Activated T-cell treated with anti-CD3 and anti-CD28 coated beads, Interleukin-2, amount 50 U/mL, for 48 hours (primary cell): ENCODE data around the gene TGDS.
"Not testable (repeated sequence)": the region's sequence is repeated elsewhere in the genome, so short reads cannot be mapped to it uniquely, and the experiment has no call there.

Source experiments
- DNase-seq, 2 experiments: peaks; one replicate each; pipeline ENCODE4 v3.0.0-alpha.2; 2020

Gene TGDS, protein sequence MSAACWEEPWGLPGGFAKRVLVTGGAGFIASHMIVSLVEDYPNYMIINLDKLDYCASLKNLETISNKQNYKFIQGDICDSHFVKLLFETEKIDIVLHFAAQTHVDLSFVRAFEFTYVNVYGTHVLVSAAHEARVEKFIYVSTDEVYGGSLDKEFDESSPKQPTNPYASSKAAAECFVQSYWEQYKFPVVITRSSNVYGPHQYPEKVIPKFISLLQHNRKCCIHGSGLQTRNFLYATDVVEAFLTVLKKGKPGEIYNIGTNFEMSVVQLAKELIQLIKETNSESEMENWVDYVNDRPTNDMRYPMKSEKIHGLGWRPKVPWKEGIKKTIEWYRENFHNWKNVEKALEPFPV

DNA sequence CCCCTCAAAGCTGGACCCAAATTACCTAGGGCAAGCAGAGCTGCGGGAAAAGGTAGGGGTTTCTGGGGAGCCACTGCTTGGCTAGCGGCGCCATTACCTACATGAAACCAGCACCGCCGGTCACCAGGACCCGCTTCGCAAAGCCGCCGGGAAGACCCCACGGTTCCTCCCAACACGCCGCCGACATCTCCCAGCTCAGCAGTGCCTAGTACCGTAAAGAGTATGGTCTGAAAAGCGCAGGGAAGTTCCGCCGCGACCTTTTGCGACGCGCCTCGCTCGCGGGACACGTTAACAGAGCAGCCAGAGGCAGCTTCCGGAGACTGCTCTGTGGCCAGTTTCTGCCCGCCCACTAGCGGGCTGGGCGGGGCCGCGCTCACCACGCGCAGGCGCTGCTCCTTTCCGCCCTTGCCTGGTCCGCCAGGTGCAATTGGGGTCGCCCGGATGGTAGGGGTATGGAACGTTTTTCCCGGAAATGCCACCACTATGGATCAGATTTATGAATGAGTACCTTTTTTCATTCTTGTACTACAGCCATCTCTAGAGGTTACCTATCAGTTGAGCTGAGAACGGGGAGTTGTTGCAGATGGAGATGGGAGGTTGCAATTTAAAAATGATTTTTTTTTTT lies at the start of gene TGDS:
TSS of gene TGDS (minus strand) at position 203 of the 625 bp plus-strand sequence. CDS start at position 187, 16 bp downstream.
- DNase-seq: peak; percentile 89 to 93

DNA sequence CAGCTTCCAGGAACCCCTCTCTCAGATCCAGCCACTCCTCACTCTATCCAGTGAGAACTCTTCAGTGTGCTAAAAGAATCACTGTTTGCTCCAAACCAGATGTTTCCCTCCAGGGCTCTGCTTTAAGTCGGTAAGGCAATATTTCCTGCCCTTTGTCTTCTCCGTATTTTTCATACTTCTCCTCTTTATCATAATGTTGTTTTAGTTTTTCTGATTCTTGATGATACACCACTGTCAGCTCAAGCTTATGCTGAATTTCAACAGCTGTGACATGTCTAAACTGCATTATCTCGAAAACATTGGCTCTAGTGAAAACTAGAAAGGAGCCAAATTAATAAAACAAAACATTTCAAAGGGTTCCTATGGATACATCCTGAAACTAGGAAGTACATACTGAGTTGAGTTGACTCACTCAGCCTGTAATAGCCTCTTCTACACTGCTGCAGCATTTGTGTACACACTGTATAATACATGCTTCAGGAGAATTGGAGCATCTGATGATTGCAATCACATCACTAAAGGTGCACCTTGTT lies 45.5 kb upstream of the TGDS start:
- no peak for DNase-seq

DNA sequence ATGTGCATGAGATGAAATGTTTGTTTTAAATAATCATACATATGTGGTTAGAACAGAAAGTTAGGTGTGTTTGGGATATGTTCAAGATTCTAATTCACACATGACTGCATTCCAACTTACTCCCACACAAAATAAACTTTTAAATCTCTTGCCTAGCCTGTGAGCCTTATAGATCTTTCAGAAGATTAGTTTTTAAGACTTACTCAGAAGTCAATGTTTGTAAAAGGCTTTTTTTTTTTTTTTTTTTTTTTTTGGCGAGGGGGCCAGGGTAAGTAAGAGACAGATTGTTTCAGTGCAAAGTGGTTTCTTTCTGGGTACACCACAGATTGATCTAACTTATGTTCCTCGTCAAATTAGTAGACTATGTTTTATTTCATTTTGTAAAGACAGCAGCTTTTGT lies 44.8 kb upstream of the TGDS start:
- DNase-seq: no peak

DNA sequence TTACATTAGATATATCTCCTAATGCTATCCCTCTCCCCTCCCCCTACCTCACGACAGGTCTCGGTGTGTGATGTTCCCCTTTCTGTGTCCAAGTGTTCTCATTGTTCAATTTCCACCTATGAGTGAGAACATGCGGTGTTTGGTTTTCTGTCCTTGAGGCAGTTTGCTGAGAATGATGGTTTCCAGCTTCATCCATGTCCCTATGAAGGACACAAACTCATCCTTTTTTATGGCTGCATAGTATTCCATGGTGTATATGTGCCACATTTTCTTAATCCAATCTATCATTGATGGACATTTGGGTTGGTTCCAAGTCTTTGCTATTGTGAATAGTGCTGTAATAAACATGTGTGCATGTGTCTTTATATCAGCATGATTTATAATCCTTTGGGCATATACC lies 41.7 kb upstream of the TGDS start:
- DNase-seq: not testable (repeated sequence)

DNA sequence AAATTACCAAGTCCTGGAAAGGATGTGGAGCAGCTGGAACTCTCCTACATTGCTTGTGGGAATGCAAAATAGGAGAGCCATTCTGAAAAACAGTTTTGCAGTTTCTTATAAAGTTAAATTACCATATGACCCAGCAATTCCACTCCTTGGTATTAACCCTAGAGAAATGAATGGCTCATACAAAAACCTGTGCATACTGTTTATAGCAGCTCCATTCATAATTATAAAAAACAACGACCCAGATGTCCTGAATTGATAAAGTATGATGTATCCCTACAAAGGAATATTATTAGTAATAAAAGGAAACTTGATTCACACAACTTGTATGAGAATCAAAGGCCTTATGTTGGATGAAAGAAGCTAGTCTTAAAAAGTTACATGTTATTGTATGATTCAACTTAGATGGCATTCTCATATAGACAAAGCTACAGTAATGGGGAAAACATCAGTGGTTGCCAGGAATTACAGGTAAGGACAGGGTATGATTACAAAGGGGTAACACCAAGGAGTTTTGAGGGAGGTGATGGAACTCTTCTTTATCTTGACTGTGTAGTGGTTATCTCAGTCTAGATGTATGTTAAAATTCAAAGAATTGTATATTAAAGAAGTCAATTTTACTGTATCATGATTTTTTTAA lies 41.1 kb upstream of the TGDS start:
- DNase-seq: no peak

DNA sequence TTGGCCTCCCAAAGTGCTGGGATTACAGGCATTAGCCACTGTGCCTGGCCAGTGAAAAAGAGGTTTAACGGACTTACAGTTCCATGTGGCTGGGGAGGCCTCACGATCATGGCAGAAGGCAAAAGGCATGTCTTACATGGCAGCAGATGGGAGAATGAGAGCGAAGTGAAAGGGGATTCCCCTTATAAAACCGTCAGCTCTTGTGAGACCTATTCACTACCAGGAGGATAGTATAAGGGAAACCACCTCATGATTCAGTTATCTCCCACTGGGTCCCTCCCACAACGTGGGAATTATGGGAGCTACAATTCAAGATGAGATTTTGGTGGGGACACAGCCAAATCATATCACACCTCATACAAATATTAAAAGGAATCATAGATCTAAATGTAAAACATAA lies 40.1 kb upstream of the TGDS start:
- DNase-seq: not testable (repeated sequence)

DNA sequence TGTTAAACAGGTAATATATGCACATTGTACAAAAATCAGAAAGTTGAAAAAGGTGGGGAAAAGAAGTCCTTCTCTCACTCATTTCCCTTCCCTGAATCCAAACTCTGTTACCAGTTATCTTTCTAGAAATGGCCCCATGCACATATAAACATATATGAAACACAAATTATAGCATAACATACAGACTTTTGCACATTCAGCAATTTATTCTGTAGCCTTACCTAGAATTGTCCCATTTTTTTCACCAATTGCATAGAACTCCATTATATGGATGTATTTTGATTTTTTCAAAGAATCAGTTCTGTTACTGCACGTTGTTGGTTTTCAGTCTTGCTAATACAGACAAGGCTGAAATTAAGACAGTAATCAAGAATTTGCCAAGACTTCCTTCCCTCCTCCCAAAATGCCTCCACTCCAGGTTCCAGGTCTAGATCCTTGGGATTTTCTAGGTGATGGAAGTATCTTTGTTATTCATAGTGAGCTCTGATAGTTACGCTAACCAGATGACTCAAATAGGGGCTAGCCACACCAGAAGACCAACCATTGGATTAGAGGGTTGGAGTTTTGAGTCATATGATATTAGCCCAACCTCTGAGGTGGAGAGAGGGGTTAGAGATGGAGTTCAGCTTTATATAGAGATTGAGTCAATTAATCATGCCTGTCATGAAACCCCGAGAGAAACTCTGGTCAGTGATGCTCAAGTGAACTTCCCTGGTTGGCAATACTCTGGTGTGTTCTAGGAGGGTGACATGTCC lies 36.5 kb upstream of the TGDS start:
- DNase-seq: no peak

DNA sequence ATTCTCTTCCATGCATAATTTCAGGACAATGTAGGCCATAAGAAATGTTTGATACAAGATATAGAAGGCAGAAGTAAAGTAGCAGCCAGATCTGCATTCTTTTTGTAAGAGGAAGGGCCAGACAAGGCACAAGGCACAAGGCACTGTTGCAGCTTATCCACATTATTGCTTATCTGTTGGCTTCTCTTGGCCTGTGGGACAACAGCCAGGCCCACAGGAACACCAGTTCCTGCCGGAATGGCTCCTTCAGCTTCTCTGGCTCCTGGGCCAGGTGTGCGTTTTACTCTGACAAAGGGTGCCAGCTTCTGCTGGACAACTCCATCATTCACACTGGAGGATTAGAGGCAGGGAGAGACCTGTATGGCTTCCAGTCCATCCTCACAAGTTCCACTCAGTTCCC lies 34.9 kb upstream of the TGDS start:
- no peak for DNase-seq

DNA sequence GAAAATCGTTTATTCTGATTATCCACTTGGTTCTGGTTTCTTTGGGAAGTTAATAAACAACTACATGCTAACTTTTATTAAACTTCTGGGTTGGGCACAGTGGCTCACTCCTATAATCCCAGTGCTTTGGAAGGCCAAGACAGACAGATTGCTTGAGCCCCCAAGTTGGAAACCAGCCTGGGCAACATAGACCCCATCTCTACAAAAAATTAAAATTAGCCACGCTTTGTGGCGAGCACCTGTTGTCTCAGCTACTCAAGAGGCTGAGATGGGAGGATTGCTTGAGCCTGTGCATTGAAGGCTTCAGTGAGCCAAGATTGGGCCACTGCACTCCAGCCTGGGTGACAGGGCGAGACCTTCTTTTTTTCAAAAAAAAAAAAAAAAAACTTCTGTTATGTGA lies 27.4 kb upstream of the TGDS start:
- DNase-seq: no peak

DNA sequence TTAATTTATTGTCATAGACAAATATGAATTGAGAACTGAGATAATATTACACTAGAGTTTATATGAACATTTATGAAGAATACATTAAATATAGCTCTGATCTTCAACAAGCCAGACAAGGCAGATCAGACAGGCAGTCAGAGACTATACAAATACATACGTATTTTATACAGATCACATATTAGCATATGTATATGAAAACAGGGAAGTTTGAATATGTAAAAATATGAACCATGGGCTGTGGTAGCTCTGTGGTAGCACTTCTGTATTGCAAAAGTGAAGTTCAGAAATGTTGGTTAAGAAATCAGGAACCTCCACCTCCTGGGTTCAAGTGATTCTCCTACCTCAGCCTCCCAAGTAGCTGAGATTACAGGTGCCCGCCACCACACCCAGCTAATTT lies 26.4 kb upstream of the TGDS start:
- no peak for DNase-seq

DNA sequence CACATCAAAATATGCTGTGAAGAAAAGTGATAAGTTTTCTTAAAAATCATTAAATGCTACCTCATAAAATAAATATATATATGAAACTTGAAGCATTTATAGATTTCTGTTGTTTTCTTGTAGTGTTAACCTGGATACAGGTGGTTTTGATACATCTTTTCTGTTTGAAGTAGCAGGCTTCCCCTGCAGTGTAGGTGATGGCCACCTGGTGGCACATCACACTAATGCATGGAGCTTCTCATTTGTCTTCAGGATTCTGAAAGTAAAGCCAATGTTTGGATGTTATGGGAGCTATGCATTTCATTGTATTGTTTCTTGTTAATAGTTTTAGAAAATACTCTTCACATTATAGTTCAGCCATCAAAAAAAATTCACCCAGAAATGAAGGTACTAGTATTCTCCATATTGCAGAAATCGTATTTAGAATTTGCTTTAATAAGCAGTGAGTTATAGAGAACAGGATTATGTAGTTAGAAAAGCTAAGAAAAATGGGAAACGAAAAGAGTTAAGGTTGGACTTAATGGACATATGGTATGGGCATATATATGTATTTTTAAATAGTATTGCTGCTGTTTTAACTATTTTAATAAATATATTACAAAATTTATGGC lies 24.4 kb upstream of the TGDS start:
- peak in 1 of 2 experiments; percentile 42 for DNase-seq

DNA sequence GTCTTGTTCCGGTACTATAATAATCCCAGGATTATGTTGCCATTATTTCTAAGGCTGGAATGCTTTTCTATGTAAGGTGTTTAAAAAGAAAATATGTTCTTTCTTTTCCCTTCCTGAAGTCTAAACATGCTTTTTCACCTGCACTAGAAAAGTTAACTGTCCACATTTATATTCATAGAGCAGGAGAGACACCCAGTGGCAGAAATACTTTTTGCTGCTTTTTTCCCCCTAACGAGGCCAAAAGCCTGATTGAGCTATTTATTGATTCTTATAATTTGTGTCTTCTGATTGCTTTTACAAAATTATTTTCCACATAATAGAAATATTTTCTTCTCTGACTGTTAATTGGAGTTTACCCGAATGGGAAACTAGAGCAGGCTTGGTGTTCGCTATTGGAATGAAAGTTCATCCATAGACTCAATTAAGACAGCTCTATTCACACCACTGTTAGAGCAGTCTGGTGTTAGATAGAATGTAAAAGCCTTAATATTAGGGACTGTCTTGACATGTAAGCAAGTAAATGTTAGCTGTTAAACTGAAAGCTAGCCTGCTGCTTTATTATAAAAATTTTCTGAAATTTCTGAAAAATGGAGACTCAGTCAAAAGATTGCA lies 21.5 kb upstream of the TGDS start:
- DNase-seq: no peak

DNA sequence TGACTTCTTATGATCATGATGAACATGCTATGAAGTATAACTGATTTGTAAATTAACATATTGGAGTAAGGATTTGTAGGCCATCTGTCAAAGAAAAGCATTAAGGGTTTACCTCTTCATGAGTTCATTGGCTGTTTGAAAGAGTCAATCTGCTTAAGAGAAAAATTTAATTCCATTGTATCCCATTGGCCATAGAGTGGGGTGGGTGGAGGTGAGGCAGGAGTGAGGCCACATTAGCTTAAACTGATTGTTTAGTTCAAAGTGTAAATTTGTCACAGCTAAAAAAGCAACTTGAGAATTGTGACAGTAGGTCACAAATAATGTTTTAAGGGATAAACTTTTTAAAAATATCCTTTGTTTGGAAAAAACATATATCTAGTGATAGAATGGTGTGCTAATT lies 17.1 kb upstream of the TGDS start:
- no peak for DNase-seq

DNA sequence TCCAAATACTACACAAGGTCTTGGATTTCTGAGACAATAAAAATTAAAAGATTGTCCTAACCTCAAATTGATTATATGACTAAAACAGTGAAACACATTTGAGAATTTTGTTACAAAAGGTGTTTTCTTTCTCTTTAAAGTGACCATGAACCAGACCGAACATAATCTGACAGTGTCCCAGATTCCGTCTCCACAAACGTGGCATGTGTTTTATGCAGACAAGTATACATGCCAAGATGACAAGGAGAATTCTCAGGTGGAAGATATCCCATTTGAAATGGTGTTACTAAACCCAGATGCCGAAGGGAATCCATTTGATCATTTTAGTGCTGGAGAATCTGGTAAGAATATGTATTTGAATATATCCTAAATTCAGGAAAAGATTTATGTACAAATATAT lies 16.1 kb upstream of the TGDS start:
- DNase-seq: no peak

DNA sequence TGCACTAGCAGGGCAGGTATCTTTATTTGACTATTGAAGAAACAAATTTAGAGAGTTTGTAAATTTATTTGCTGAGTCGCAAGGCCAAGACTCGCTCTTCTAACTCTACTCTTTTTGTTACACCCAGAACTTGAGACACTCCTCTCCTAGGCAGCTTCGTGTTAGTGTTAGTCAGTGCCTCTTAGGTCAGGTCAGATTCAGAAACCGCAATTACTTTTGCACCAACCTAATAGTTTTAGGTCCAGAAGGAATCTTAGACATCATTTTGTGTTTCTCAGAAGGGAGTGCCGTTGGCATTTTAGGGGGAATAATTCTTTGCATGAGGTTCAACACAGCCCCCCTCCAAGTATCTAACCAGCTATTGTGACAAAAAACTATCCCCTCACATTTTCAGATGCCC lies 14.5 kb upstream of the TGDS start:
- no peak for DNase-seq

DNA sequence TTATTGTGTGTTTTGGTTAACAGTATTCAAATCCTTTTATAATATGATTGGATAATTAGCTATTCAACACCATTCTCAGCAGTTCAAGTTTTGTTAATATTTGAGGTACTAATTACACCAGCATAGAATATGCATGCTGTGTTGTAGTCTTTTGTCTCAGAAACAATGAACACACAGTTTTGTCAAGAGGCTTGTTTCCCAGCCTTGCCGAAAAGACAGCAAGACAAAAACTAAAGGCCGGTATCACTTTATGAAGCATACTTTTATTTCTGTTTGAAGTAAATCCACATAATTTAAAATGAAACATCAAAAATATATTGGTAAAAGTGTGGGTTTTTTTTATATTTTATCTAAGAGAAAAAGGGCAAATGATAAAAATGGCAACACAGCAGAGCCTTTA lies 13.2 kb upstream of the TGDS start:
- no peak for DNase-seq

DNA sequence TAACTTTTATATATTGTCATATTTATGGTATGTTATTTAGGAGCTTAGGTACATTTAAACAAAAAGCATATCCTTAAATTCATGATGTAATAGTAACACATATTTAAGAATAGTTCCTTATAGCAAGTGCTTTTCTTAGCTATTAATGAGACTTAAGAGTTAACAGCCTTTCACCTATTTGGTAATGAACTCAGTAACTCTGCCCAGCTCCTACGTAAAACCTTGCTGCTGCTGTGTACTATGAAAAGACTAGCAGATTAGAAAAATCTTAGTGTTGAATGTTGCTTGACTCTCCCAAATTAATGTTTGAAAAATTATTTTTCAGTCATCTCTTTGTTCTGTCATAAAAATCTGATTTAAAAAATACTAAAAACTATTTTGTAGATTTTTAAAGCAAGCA lies 12.6 kb upstream of the TGDS start:
- DNase-seq: no peak

DNA sequence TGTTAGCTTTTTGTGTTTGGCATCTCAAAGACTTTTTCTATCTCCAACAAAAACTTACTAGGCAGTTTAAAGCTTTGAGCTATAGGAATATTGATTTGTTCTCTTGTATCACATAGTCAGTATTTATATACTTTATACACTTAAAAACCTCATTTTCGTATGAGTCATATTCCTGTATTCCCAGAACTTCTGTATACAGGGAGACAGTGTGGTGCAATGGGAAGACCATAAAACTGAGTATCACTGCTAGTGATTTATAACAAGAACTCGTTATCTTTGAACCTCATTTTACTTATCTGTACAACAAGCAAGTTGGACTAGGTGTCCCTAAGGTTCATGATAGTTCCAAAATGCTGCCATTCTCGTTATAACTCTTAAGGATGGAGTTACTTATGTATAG lies 12.0 kb upstream of the TGDS start:
- no peak for DNase-seq

DNA sequence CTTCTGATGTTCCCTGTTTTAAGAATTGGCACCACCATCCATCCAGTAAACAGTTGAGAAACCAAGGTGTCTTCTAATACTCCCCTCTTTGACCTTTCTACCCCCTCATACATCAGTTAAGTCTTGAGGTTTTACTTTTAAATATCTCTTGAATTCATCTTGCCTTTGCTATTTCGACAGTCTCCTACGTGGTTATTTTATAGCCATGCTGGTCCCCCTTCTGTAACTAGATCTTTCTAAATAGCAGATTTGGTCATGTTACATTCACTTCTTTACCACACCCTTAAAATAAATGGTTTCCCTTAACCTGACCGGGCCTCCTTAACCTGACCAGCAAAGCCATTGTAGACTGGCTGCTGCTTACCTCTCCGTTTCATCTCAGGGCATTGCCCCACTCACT lies 11.1 kb upstream of the TGDS start:
- DNase-seq: no peak

DNA sequence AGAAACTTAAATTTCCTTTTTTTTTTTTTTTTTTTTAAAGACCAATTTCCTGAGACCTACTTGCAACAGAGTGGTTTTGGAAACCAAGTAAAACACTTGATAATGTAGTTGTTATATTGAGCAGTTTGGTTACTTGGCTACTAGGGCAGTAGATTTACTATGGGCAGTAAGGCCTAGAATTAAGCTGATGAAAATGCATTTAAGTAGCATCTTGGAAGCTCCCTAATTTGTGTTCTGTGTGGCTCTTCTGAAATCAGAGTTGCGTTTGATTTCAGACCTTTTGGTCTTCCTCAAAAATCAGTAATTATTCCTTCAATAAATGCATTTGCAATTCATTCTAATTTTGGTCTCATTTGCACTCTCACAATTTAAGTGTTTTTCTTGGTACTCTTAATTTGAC lies 6.5 kb upstream of the TGDS start:
- no peak for DNase-seq

DNA sequence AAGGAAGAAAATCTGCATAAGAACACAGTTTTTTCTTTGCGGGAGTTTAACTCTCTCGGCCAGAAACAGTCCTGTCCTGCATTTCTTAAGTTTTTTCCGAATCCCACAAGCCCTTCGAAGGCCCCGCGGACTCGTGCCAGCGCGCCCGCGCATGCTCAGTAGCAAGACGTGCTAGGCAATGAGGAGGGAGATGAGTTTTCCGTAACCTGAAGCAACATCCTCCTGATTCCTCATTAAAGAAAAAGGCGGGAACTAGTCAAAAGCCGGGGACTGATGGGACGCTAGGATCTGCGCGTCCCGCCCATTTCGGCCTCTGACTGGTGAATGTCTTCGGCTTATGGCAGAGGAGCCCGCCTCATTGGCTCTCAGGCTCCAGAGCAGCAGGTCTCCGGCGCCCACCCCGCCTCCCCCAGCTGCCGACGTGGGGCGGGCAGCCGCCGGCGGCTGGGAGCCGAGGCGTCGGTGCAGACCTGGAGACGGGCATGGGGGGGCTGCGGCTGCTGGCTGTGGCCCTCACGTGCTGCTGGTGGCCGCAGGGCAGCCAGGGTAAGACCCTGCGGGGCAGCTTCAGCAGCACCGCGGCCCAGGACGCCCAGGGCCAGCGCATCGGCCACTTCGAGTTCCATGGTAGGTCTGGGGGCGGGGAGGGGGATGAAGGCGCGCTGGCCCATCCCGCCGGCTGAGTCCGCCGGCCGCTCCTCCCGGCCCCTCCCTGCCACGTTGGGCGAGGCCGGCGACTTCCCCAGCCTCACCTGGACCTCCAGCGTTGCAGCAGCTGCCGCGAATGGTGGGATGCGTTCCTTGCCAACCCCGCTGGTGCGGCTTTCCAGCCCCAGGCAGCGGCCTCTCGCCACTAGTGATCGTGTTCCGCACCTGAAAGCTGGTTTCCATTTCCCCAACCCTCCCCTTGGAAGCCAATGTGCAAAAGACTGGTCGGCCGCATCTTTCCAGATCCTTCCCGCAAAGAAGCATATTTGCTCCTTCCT lies 5.8 kb upstream of the TGDS start, which contains the start of gene GPR180:
TSS of gene GPR180 (plus strand) at position 412 of the 986 bp plus-strand sequence. CDS start at position 483, 71 bp downstream.
- DNase-seq: peak; percentile 88 to 92
